ENCODE data around the gene FBXL7.

DNA sequence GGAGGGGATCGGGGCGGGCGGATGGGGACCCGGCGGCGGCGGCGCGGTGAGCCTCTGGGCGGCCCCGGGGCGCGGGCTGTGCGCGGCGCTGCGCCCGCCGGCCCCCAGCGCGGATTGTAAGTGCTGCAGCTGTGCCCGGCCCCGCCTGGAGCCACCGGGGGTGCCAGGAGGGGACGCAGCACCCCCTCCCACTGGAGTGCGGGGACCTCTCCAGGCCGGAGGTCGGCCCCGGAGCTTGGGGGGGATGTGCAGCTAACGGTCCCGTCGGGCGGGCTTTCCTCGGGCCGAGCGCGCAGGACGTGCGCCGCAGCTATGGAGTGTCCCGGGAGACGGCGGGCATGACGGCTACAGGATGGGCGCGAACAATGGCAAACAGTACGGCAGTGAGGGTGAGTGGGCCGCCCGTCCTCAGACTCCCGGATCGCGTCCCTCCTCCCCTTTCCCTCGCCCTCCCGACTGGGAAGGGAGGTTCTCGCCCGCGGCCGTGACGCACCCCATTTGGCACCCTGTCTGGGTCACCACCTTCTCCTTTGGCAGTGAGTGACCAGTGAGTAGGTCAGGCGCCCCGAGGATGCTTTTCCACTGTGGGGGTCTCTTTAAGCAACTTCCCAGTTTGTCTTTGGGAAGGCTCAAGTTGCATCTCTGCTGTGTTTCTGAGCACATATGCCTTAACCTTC lies 483 bp downstream of the FBXL7 start:
- TF ChIP-seq, protein P1, sequence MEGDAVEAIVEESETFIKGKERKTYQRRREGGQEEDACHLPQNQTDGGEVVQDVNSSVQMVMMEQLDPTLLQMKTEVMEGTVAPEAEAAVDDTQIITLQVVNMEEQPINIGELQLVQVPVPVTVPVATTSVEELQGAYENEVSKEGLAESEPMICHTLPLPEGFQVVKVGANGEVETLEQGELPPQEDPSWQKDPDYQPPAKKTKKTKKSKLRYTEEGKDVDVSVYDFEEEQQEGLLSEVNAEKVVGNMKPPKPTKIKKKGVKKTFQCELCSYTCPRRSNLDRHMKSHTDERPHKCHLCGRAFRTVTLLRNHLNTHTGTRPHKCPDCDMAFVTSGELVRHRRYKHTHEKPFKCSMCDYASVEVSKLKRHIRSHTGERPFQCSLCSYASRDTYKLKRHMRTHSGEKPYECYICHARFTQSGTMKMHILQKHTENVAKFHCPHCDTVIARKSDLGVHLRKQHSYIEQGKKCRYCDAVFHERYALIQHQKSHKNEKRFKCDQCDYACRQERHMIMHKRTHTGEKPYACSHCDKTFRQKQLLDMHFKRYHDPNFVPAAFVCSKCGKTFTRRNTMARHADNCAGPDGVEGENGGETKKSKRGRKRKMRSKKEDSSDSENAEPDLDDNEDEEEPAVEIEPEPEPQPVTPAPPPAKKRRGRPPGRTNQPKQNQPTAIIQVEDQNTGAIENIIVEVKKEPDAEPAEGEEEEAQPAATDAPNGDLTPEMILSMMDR (conservative IDR thresholded peaks at IDR 0.05; ENCODE audit: low read length): no peak
- TF ChIP-seq EZH2phosphoT487 (IDR thresholded peaks at IDR 0.05; ENCODE audit: borderline replicate concordance, low read depth, low read length): no peak
